ENCODE measurements around the gene CEP97. TPM values are rescaled to one million over a fixed set of nuclear protein-coding genes. Genes with fewer than 3 reads are reported as not detected.
"Not testable (repeated sequence)": the region's sequence is repeated elsewhere in the genome, so short reads cannot be mapped to it uniquely, and the experiment has no call there.

The CEP97 gene
- polyA plus RNA-seq, 4 donors = 11.8 to 18.3 (median 14.7) TPM

DNA sequence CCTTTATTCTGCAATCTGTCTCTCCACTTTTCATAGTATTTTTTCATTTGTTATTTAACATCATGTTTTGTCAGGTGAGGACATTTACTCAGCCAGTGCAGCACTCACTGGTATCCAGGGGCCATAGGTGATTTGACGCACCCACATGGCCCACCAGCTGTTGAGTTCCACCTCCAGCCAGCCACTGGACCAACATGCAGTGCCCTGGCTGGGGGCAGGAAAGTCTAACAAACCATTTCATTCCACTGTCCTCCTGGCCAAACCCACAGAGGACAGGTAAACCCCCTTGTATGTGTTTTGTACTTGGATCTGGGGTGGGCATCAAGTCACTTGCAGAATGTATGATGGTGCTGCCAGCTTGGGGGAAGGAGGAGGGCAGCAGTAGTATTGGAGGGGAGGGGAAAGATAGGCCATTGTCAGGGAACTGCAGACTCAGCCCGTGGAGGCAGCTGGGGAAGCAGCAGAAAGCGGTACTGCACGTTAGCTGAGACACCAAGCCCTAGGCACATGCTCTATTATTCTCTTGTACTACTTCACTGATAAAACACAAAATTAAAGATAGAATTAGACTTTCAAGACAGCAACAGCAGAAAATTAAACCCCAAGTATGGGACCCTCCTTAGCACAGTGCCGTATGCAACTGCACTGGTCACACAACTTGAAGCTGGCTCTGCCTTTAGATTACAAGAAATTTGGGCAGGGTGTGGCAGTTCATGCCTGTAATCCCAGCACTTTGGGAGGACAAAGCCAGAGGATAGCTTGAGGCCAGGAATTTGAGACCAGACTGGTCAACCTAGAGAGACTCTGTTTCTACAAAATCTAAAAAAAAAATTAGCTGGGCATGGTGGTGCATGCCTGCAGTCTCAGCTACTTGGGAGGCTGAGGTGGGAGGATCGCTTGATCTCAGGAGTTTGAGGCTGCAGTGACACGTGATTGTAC, 22.4 kb upstream of the CEP97 start:
- DNase-seq (ENCODE audit: low read depth in 4 of 4, low spot score in 2 of 4) = no peak

DNA sequence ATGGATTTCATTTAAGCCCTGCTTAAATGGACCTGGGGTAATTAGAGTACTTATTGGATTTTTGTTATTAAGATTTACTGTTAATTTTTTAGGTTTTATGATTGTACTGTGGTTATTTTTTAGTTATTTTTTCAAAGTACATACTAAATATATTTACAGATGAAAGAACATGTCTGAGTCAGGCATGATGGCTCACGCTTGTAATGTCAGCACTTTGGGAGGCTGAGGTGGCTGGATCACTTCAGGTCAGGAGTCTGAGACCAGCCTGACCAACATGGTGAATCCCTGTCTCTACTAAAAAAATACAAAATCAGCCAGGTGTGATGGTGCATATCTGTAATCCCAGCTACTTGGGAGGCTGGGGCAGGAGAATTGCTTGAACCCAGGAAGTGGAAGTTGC, 21.7 kb upstream of the CEP97 start:
- DNase-seq (ENCODE audit: low read depth in 4 of 4, low spot score in 2 of 4) = no peak

DNA sequence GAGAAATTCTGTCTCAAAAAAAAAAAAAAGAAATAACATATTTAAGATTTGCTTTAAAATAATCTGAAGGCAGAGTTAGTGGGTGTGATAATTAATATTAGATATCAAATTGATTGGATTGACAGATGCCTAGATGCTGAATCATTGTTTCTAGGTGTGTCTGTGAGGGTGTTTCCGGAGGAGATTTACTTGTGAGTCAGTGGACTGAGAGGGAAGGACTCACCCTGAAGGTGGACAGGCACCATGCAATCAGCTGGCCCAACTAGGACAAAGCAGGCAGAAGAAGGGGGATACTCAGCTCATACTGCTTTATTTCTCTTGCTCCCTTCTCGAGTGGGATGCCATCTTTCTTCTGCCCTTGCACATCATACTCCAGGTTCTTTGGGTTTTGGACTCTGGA, 21.2 kb upstream of the CEP97 start:
- DNase-seq (ENCODE audit: low read depth in 4 of 4, low spot score in 2 of 4) = no peak

DNA sequence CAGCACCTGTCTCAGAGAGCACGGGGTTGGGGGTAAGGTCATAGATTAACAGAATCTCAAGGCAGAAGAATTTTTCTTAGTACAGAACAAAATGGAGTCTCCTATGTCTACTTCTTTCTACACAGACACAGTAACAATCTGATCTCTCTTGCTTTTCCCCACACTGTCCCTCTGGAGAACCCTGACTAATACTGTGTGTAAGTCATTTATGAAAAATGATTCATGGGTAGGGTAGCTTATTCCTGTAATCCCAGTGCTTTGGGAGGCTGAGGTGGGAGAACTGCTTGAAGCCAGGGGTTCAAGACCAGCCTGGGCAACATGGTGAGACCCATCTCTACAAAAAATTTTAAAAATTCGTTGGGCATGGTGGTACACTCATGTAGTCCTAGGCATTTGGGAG, 19.8 kb upstream of the CEP97 start:
- DNase-seq (ENCODE audit: low read depth in 4 of 4, low spot score in 2 of 4) = not testable (repeated sequence)

DNA sequence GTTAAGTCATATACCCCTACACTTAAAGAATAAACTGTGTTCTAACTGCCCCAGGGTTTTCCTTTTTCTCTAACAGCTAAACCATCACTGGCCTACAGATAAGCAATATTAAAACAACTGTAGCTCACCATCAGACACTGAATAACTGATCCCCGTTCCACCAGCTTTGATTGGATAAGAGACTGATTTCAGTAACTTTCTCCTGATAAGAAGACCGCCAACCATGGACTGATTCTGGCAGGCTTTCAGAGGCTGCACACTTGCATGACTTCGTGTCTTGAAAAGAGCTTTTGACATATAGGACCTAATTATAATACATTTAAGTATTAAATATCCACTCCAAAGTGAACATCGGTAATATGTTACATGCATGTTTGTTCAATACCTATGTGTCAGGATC, 15.3 kb upstream of the CEP97 start:
- DNase-seq (ENCODE audit: low read depth in 4 of 4, low spot score in 2 of 4) = no peak

DNA sequence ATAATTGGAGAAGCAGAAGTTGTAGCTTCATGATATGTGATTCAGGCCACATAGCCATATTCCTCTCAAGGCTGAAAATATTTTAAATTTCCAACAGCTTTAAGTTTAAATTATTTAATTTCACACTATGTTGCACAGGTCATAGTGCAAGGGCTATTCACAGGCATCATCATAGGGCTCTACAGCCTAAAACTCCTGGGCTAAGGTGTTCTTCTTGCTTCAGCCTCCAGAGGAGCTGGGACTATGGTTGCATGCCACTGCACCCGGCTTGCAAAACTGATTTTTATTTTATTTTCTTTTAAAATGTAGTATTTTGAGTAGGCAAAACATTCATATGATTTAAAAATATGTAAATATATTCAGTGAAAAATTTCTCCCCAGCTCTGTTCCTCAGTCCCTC, 6.0 kb upstream of the CEP97 start:
- DNase-seq (ENCODE audit: low read depth in 4 of 4, low spot score in 2 of 4) = no peak

DNA sequence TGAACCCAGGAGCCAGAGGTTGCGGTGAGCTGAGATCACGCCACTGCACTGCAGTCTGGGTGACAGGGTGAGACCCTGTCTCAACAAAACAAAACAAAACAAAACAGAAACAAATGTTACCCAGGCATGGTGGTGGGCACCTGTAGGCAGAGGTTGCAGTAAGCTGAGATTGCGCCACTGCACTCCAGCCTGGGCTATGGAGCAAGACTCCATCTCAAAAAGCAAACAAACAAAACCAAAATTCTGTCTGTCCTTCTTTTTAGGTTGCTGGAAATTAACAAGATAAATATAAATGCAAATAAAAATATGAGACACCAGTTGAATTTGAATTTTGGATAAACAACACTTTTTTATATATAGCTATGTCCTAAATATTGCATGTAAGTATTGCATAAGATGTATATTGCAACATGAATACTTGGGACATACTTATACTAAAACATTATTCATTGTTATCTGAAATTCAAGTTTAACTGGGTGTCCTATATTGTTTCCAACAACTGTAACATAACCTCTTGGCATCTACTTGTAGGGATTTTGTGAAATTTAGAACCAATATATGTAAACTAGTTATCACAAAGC, 4.7 kb upstream of the CEP97 start:
- DNase-seq (ENCODE audit: low read depth in 4 of 4, low spot score in 2 of 4) = no peak

DNA sequence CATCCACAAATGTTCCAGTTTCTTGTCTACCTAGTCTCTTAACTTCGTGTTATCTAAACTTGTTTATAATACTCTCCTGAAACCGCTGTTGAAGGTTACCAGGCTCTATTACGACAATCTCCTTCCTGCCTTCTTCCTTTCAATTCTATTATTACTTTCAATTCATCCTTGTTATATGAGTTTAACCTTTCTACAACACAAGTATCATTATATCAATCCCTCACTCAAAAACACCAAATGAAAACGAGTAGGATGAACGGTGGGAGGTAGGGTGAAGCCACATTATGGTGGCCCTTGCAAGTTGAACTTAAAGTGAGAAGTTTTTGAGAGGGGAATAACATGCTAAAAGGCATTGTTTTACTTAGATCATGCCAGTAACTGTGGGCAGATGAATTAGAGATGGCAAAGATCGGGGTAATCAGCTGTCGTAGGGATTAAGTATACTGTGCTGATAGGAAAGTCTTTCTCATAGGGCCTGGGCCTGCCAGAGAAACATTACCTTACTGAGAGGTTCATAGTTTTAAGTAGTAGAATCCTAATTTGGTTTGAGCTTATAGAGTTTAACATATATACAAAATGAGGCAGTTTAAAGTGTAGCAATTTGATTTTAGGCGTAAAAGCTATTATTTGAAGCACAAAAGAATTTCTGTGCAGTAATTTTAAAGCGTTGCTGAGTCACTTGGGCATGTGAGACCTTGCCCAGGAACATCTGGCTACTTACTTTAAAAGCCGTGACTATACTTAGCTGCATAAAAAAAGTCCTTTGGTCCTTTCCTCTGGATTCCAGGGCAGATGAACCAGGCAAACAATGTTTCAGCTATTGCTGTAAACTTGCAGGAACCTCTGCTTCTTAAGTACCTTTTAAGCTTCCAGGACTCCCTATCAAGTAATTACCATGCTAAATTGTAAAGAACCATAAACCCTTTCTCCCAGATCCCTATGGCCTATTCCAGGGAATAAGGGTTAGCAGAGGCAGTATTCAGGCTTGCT, 3.3 kb upstream of the CEP97 start:
- DNase-seq (ENCODE audit: low read depth in 4 of 4, low spot score in 2 of 4) = no peak

DNA sequence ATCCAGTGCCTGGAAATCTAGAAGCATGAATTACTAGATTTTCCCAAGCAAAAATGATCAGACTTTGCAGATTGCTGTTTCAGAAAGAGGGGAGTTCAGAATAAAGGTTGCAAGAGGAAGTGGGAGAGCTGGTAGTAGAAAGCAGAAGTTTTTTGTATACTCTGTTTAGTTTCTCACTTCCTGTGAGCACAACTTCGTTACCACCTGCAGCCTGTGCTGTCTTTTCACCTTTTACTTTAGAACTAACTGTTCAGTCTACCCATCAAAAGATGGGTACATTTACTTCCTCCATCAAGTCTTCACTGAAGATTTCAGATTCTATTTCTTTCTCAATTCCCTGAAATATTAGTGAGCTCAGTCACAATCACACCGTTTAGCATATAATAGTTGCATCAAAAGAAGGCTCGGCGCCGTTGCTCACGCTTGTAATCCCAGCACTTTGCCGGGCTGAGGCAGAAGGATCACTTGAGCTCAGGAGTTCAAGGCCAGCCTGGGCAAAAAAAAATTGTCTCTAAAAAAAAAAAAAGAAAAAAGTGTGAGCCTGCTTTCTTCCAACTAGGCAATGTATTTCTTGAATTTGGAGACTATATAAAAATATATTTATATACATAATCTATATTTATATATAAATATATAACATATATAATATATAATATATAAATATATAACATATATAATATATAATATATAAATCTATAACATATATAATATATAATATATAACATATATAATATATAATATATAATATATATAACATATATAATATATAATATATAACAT, 1.8 kb upstream of the CEP97 start:
- no peak for DNase-seq (ENCODE audit: low read depth in 4 of 4, low spot score in 2 of 4)

DNA sequence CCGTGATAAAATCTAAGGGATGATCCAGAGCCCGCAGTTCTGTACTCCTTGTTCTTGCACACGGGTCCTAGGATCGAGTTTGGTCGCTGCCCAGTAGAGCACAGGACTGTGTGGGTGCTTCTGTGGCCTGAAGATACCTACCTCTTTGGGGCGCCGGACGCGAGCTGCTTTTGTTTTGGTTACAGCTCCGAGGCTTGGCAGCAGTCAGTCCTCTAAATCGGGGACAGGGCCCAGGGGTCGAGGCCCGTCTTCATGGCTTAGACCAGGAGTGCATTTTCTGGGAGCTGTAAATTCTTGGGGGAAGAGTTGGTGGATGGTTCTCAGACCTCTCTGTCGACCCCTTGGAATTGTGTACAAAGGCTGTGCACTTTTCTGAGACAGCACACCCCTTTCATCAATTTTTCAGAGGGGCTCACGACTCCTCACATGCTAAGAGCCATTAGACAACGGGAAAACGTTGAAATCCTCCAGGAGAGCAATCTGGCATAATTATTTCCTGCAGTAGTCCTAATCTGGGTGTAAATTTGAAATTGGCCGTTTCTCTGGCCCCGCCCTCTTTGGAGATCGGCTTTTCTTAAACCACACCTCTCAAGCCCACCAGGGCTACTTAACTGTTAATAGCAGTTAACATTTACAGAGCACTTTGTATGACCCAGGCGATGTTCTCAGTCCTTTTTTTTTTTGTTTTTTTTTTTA, 928 bp downstream of the CEP97 start:
- DNase-seq (ENCODE audit: low read depth in 4 of 4, low spot score in 2 of 4) = peak; percentile 7 to 43 (median 36)

DNA sequence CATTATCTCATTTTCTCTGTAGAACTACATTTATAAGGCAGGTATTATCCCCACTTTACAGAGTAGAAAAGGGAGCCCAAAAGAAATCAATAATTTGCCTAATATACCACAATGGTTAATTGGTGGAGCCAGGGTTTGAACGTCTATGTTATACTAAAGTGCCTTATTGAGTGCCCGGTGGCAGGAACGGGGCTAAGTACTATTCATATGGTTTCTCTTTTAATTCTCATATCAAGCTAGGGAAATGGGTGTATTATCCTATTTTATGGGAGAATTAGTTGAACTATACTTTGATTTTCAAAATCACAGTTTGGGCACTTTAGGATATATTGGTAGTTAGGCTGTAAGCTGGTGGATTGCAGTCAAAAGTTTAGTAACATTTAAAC, 1.5 kb downstream of the CEP97 start:
- no peak for DNase-seq (ENCODE audit: low read depth in 4 of 4, low spot score in 2 of 4)

DNA sequence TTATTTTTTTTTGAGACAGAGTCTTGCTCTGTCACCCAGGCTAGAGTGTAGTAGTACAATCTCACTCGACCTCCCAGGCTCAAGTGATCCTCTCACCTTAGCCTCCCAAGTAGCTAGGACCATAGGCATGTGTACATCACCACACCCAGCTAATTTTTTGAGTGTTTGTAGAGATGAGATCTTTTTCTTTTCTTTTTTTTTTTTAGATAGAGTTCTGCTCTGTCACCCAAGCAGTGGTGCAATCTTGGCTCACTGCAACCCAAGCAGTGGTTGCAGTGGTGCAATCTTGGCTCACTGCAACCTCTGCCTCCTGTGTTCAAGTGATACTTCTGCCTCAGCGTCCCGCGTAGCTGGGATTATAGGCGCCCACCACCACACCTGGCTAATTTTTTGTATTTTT, 5.2 kb downstream of the CEP97 start:
- no peak for DNase-seq (ENCODE audit: low read depth in 4 of 4, low spot score in 2 of 4)

DNA sequence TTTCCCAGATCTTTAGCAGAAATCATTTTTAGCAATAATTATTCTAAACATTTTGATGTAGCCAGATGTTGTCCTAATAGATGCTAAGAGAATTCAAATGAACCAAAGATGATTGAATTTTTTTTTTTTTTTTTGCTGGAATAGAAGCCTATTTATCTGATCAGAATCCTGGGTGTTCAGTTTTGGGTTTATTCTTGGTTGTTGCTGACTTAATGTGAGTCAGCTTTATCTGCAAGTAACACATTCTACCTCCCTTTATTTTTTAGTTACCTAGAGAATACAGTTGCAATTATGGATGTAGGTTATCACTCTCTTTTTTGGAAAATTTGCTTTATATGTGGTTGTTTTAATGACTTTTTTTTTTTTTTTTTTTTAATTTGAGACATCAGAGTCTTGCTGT, 6.4 kb downstream of the CEP97 start:
- DNase-seq (ENCODE audit: low read depth in 4 of 4, low spot score in 2 of 4) = no peak

DNA sequence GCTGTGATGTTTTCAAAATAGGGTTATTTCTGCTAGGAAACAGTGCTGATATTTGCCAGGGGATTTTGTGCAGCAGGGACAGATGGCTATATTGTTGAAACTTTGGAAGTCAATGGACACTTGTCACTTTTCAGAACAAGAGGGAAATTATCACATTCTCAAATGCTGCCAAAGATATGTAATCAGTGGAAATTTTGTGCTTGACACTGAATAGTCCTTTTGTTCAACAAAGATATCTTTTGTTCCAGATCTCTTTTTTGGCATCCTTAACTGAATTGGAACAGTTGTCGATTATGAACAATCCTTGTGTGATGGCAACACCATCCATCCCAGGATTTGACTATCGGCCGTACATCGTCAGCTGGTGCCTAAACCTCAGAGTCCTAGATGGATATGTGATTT, 7.8 kb downstream of the CEP97 start:
- DNase-seq (ENCODE audit: low read depth in 4 of 4, low spot score in 2 of 4) = no peak

DNA sequence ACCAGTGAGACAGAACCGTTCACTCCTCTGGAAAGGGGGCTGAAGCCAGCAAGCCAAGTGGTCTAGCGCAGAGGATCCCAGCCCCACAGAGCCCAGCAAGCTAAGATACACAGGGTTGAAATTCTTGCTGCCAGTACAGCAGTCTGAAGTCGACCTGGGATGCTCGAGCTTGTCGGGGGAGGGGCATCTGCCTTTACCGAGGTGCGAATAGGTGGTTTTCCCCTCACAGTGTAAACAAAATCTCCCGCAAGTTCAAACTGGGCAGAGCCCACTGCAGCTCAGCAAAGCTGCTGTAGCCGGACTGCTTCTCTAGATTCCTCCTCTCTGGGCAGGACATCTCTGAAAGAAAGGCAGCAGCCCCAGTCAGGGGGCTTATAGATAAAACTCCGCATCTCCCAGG, 11.4 kb downstream of the CEP97 start:
- no peak for DNase-seq (ENCODE audit: low read depth in 4 of 4, low spot score in 2 of 4)

DNA sequence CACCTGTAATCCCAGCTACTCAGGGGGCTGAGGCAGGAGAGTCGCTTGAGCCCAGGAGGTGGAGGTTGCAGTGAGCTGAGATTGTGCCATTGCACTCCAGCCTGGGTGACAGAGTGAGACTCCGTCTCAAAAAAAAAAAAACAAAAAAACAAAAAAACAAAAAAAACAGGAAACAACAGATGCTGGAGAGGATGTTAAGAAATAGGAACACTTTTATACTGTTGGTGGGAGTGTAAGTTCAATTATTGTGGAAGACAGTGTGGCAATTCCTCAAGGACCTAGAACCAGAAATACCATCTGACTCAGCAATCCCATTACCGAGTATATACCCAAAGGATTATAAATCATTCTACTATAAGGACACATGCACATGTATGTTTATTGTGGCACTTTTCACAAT, 17.5 kb downstream of the CEP97 start:
- not testable (repeated sequence) for DNase-seq (ENCODE audit: low read depth in 4 of 4, low spot score in 2 of 4)

DNA sequence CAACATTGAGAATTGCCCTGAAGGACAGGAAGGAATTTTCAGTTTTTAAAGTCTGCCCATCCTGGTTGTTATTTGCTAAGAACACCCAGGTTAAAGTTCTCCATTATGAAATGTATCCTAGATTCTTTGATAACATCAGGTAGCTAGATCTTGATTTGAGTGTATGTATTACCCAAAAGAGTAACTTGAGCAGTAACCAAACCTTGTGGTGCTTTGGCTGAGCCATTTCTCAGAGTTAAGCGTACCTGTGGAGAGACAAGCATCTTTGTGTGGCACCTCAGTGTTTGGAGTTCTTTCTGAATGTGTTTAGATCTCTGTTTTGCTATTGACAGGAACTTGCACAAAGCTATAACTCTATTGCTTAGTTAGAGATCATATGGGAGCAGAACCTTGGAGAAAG, 20.4 kb downstream of the CEP97 start:
- no peak for DNase-seq (ENCODE audit: low read depth in 4 of 4, low spot score in 2 of 4)

DNA sequence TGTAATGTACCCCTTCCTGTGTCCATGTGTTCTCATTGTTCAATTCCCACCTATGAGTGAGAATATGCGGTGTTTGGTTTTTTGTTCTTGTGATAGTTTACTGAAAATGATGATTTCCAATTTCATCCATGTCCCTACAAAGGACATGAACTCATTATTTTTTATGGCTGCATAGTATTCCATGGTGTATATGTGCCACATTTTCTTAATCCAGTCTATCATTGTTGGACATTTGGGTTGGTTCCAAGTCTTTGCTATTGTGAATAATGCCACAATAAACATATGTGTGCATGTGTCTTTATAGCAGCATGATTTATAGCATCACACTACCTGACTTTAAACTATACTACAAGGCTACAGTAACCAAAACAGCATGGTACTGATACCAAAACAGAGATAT, 21.5 kb downstream of the CEP97 start:
- DNase-seq (ENCODE audit: low read depth in 4 of 4, low spot score in 2 of 4) = not testable (repeated sequence)

DNA sequence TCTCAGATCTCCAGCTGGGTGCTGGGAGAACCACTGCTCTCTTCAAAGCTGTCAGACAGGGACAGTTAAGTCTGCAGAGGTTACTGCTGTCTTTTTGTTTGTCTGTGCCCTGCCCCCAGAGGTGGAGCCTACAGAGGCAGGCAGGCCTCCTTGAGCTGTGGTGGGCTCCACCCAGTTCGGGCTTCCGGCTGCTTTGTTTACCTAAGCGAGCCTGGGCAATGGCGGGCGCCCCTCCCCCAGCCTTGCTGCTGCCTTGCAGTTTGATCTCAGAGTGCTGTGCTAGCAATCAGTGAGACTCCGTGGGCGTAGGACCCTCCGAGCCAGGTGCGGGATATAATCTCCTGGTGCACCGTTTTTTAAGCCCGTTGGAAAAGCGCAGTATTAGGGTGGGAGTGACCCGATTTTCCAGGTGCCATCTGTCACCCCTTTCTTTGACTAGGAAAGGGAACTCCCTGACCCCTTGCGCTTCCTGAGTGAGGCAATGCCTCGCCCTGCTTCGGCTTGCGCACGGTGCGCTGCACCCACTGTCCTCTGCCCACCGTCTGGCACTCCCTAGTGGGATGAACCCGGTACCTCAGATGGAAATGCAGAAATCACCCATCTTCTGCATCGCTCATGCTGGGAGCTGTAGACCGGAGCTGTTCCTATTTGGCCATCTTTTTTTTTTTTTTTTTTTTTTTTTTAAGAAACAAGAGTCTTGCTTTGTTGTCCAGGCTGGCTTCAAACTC, 29.1 kb downstream of the CEP97 start:
- not testable (repeated sequence) for DNase-seq (ENCODE audit: low read depth in 4 of 4, low spot score in 2 of 4)
